Neural cell (in vitro differentiated cells): Measurements from ENCODE around the gene OBSCN.
"Not testable (repeated sequence)": the region's sequence is repeated elsewhere in the genome, so short reads cannot be mapped to it uniquely, and the experiment has no call there.

Experiments
- EZH2 ChIP-seq: fragments of 200-600, 300-800 bp; shearing (Covaris generic), sonication (generic); IDR thresholded peaks from 2 replicates; pipeline ENCODE4 v1.6.1; 2014; ENCODE audit warnings: antibody characterized with exemption, low read length, borderline replicate concordance, mild to moderate bottlenecking; ENCODE audit not compliant: insufficient read depth, poor library complexity, severe bottlenecking
- RAD21 ChIP-seq: fragments of 450-650 bp; conservative IDR thresholded peaks from 2 replicates; pipeline ENCODE4 v1.6.1; 2014; ENCODE audit warnings: antibody characterized with exemption, mild to moderate bottlenecking, moderate library complexity
- SMC3 ChIP-seq: fragments of 450-650 bp; conservative IDR thresholded peaks from 2 replicates; pipeline ENCODE4 v1.6.1; 2014; ENCODE audit warnings: antibody characterized with exemption, mild to moderate bottlenecking, moderate library complexity; ENCODE audit not compliant: poor library complexity
- TAF1 ChIP-seq: IDR thresholded peaks from 2 replicates; pipeline ENCODE4 v1.6.1; 2012; ENCODE audit warnings: low read depth
- TF ChIP-seq, protein P1 (sequence below): fragments of 450-650 bp; IDR thresholded peaks from 2 replicates; pipeline ENCODE4 v1.5.1; 2014; ENCODE audit warnings: antibody characterized with exemption, mild to moderate bottlenecking, moderate library complexity; ENCODE audit not compliant: poor library complexity, severe bottlenecking
- TF ChIP-seq, protein P2 (sequence below): IDR thresholded peaks from 2 replicates; pipeline ENCODE4 v1.6.1; 2012; ENCODE audit warnings: borderline replicate concordance

DNA sequence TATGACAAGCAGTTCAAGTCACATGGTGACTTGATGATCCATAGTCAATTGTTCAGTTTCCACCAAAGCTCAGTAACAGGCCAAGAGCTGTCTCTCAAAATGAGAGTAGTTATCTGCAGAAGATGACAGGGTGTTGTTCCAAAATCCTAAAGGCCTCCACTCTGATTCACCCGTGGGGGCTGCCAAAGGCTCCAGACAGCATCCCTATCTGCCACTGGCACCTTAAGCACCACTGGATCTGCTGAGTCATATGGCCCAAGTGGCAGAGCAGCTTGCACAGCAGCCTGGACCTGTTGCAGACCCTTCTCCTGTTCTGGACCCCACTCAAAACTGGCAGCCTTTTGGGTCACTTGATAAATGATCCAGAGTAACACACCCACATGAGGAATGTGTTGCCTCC lies 44.6 kb downstream of the OBSCN start:
- not testable (repeated sequence) for TF ChIP-seq EZH2, TAF1, SMC3, RAD21
- TF ChIP-seq, protein P1, sequence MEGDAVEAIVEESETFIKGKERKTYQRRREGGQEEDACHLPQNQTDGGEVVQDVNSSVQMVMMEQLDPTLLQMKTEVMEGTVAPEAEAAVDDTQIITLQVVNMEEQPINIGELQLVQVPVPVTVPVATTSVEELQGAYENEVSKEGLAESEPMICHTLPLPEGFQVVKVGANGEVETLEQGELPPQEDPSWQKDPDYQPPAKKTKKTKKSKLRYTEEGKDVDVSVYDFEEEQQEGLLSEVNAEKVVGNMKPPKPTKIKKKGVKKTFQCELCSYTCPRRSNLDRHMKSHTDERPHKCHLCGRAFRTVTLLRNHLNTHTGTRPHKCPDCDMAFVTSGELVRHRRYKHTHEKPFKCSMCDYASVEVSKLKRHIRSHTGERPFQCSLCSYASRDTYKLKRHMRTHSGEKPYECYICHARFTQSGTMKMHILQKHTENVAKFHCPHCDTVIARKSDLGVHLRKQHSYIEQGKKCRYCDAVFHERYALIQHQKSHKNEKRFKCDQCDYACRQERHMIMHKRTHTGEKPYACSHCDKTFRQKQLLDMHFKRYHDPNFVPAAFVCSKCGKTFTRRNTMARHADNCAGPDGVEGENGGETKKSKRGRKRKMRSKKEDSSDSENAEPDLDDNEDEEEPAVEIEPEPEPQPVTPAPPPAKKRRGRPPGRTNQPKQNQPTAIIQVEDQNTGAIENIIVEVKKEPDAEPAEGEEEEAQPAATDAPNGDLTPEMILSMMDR: not testable (repeated sequence)
- TF ChIP-seq, protein P2, sequence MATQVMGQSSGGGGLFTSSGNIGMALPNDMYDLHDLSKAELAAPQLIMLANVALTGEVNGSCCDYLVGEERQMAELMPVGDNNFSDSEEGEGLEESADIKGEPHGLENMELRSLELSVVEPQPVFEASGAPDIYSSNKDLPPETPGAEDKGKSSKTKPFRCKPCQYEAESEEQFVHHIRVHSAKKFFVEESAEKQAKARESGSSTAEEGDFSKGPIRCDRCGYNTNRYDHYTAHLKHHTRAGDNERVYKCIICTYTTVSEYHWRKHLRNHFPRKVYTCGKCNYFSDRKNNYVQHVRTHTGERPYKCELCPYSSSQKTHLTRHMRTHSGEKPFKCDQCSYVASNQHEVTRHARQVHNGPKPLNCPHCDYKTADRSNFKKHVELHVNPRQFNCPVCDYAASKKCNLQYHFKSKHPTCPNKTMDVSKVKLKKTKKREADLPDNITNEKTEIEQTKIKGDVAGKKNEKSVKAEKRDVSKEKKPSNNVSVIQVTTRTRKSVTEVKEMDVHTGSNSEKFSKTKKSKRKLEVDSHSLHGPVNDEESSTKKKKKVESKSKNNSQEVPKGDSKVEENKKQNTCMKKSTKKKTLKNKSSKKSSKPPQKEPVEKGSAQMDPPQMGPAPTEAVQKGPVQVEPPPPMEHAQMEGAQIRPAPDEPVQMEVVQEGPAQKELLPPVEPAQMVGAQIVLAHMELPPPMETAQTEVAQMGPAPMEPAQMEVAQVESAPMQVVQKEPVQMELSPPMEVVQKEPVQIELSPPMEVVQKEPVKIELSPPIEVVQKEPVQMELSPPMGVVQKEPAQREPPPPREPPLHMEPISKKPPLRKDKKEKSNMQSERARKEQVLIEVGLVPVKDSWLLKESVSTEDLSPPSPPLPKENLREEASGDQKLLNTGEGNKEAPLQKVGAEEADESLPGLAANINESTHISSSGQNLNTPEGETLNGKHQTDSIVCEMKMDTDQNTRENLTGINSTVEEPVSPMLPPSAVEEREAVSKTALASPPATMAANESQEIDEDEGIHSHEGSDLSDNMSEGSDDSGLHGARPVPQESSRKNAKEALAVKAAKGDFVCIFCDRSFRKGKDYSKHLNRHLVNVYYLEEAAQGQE: not testable (repeated sequence)
